Measurements from ENCODE around the gene PFKFB3.
A peak's percentile ranks its signal among the peaks of the same experiment; 100 is the strongest.
"Not testable (repeated sequence)": the region's sequence is repeated elsewhere in the genome, so short reads cannot be mapped to it uniquely, and the experiment has no call there.

PFKFB3 gene

DNA sequence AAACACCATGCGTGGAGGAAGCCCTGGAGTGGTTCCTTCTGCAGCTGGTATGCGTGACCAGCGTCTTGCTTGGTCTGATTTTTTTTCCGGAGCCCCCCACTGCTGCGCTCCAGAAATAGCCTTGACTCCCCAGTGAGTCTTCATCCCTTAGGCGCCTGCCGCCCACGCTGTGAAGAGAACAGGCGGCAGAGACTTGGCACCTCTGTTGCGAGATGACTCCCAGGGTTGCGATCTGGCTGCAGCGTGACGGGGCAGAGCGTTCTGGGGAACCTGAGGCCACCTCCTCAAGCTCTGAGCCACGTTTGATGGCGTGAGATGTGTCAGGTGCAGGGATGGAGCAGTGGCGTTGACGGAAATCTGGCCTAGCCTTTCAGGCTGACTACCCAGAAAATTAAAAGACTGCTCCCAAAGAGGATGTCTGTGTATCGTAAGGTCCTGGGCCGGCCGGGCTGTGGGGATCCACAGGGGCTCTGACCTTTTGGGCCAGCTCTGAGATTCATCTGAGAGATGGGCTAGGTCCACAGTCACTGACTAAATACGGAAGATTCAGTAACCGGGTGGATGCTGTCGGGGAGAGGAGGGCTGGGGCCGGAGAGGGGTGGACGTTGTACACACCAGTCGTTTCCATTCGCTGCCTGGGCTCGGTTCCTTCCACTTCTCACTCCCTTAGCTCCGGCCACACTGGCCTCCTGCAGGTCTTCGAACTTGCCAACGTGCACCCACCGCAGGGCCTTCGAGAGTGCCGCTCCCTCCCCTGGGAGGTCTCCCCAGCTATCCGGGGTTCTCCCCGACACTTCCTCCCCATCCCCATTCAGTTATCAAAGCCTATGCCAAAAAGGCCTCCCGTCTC lies 33.8 kb downstream of the PFKFB3 start:
- DNase-seq (ENCODE audit: low read depth, low spot score), result no peak

GRCh38 chr10:6237199-6237530 lies 34.4 kb downstream of the PFKFB3 start:
- no peak for DNase-seq (ENCODE audit: low read depth, low spot score)

DNA sequence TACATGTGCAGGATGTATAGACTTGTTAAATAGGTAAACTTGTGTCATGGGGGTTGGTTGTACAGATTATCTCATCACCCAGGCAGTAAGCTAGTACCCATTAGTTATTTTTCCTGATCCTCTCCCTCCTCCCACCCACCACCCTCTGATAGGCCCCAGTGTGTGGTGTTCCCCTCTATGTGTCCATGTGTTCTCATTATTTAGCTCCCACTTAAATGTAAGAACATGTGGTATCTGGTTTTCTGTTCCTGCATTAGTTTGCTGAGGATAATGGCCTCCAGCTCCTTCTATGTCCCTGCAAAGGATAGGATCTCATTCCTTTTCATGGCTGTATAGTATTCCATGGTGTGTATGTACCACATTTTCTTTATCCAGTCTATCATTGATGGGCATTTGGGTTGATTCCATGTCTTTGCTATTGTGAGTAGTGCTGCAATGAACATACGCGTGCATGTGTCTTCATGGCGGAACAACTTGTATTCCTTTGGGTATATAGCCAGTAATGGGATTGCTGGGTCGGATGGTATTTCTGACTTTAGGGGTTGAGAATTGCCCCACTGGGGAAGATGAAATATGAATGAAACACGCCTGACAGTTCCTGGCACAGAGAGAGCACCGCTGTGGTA lies 36.0 kb downstream of the PFKFB3 start:
- not testable (repeated sequence) for DNase-seq (ENCODE audit: low read depth, low spot score)

- peak; percentile 32 for DNase-seq (ENCODE audit: low read depth, low spot score)
Measured at GRCh38 chr10:6239213-6239991, 36.7 kb downstream of the PFKFB3 start.

- no peak for DNase-seq (ENCODE audit: low read depth, low spot score)
Measured at GRCh38 chr10:6240254-6240653, 37.5 kb downstream of the PFKFB3 start.

- no peak for DNase-seq (ENCODE audit: low read depth, low spot score)
Measured at GRCh38 chr10:6242089-6242488, 39.4 kb downstream of the PFKFB3 start.

GRCh38 chr10:6244510-6244909 lies 41.8 kb downstream of the PFKFB3 start:
- no peak for DNase-seq (ENCODE audit: low read depth, low spot score)

DNA sequence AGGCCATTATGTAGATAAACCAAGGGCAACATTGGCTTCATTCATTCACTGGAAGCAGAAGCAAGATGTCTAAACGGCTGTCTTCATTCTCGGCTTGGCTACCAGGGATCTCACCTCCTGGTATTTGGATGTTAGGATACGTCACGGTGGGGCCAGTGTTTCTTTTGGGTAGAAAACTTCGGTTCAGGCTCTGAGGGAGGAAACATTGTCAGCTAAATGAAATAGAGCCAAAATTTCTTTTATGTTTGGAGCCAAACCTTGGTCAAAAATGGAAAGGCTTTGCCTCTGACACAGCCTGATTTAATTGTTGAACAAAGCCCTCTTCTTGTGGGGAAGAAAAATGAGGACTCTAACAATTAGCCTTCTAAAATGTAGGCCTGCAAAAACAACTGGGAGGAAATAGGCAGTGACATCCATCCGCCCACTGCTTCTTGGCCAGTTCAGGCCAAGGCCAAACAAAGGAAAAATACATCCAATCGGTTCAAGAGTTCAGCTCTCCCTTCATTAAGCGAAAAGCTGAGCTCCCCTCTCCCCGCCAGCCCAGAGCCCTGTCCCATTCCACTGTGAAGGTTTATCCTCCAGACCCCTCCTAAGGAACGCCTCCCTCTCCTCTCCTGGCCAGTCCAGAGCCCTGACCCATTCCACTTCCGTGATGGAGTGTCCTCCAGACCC lies 44.4 kb downstream of the PFKFB3 start:
- DNase-seq (ENCODE audit: low read depth, low spot score), result no peak

DNA sequence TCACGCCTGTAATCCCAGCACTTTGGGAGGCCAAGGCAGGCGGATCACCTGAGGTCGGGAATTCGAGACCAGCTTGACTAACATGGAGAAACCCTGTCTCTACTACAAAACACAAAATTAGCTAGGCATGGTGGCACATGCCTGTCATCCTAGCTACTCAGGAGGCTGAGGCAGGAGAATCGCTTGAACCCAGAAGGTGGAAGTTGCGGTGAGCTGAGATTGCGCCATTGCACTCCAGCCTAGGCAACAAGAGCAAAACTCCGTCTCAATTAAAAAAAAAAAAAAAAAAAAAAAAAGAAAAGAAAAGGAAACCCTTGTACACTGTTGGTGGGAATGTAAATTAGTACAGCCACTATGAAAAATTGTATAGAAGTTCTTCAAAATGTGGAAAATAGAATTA lies 46.2 kb downstream of the PFKFB3 start:
- not testable (repeated sequence) for DNase-seq (ENCODE audit: low read depth, low spot score)

- no peak for DNase-seq (ENCODE audit: low read depth, low spot score)
Measured at GRCh38 chr10:6249698-6250097, 47.0 kb downstream of the PFKFB3 start.

DNA sequence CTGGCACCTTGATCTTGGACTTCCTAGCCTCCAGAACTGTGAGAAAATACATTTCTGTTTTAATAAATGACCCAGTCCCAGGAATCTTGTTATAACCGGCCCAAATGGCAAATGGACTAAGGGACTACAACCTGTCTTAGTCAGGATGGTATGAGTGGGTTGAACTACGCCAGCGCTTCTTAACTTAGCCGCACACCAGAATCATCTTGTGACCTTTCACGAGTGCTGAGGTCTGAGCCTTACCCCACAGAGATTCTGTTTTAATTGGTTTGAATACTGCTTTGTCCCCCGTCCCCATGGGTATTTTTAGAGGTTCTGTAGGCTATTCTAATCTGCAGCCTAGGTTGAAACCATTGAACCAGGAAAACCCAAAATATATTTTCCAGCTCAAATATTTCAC lies 48.0 kb downstream of the PFKFB3 start:
- no peak for DNase-seq (ENCODE audit: low read depth, low spot score)

DNA sequence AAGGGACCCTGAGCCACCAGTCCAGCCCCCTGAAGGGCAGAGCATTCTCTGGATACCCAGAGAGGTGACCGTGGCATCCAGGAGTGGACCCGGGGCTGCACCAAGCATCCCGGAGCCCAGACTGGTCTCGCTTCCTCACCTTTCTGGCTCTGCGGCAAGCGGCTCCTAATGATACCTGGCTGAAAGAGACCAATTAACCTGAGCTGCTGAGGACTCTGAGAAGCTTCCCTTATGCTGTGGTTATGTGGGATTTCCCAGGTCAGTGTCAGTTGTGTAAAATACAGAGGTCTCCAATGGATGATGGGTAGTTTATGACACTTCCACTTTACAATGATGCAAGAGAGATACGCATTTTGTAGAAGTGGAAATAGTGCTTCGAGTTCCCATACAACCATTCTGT lies 51.5 kb downstream of the PFKFB3 start:
- DNase-seq (ENCODE audit: low read depth, low spot score), result no peak

- no peak for DNase-seq (ENCODE audit: low read depth, low spot score)
Measured at GRCh38 chr10:6255548-6256061, 52.9 kb downstream of the PFKFB3 start.

DNA sequence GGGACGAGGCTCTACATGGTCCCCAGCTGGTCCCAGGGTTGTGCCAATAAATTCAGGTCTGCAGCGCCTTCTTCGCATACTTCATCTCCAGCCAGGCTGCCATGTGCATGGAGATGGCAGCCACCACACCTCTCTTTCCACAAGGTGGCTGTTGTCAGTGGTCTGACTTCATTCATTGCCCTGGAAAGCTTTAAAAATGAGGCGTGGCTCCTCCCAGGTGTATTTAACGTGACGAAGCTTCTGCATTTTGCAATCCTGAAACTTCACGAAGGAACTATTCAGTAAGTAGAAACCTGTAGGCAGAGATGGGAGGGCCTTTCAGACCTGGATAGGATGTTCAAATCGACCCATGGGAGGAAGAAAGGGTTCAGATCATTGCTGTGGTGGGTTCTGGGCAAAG lies 53.7 kb downstream of the PFKFB3 start:
- no peak for DNase-seq (ENCODE audit: low read depth, low spot score)

DNA sequence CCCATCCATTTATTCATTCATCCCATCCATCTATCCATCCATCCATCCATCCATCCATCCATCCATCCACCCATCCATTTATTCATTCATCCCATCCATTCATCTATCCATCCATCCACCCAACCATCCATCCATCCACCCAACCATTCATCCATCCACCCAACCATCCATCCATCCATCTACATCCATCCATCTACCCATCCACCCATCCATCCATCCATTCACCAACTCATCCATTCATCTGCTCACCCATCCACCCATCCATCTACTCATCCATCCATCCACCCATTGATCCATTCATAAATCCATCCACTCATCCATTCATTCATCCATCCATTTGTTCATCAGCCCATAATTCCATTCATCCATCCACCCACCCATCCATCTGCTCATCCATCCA lies 56.4 kb downstream of the PFKFB3 start:
- no peak for DNase-seq (ENCODE audit: low read depth, low spot score)

DNA sequence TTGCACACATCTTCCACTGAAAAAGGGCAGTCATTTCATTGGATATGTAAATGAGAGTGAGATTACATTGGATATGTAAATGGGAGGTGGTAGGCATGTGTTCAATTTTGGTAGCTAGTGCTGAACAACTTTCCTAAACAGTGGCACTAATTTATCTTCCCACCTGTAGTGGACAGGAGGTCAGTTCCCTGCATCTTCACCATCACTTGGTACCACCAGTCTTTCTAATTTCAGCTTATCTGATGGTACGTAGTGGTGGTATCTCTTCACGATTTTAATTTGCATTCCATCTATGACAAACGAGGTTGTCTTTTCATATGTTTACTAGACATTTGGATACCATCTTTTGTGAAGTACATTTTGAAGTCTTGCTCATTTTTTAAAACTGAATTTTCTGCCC lies 58.1 kb downstream of the PFKFB3 start:
- DNase-seq (ENCODE audit: low read depth, low spot score), result no peak

- DNase-seq (ENCODE audit: low read depth, low spot score), result no peak
Measured at GRCh38 chr10:6267941-6268340, 65.2 kb downstream of the PFKFB3 start.

DNA sequence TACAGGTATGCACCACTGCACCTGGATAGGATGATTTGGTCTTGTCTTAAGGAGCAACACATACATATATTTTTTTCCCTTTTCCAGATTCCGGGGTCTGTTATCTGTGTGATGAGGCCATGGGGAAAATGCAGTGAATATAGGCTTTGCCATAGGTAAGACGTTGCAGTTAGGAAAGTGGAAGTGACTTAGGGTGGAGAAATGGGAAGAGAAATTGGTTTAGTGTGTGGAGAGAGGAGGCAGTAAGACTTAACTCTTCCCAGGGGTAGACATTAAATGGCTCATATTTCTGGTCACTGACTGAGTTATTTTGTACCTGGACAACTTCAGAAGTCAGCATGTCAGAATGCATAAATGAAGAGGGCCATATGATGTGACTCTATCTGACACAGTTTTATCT lies 66.7 kb downstream of the PFKFB3 start:
- DNase-seq (ENCODE audit: low read depth, low spot score), result no peak

GRCh38 chr10:6269953-6270867 lies 67.5 kb downstream of the PFKFB3 start:
- DNase-seq (ENCODE audit: low read depth, low spot score), result peak; percentile 38

DNA sequence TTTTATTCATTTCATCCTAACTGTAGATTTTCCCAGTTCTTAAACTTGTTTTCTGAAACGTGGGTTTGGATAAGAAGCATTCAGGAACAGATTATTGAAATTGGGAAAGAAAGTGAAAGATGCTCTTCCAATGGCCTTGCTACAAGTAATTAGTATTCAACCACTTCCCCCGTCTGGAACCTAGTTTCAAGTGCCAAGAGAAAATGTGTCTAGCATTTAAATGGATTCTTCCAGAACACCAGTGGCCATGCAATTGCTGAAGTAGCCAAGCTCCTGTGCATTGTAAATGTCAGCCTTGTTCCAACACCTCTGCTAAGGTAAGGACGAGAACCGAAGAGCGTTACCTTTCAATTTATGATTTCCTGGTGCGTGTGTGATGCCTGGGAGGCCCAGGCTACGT lies 68.2 kb downstream of the PFKFB3 start:
- no peak for DNase-seq (ENCODE audit: low read depth, low spot score)

GRCh38 chr10:6271663-6272062 lies 68.9 kb downstream of the PFKFB3 start:
- no peak for DNase-seq (ENCODE audit: low read depth, low spot score)
